ENCODE results near the gene STAT4.

Gene STAT4

GRCh38 chr2:191176305-191176704, 25.5 kb upstream of the STAT4 start:
- no peak for DNase-seq (ENCODE audit: low read depth)

DNA sequence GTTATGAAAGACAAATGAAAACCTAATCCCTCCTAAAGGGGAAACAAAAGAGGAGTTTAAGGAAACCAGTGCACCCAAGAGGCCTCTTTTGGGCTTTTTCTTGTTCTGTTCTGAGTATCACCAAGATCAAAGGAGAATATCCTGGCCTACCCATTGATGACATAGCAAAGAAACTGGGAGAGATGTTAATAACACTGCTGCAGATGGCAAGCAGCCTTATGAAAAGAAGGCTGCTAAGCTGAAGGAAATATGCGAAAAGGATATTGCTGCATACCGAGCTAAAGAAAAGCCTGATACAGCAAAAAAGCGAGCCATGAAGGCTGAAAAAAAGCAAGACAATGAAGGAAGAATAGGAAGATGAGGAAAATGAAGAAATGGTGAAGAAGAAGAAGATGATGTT, 23.6 kb upstream of the STAT4 start:
- DNase-seq (ENCODE audit: low read depth): no peak

GRCh38 chr2:191173206-191173605, 22.4 kb upstream of the STAT4 start:
- no peak for DNase-seq (ENCODE audit: low read depth)

DNA sequence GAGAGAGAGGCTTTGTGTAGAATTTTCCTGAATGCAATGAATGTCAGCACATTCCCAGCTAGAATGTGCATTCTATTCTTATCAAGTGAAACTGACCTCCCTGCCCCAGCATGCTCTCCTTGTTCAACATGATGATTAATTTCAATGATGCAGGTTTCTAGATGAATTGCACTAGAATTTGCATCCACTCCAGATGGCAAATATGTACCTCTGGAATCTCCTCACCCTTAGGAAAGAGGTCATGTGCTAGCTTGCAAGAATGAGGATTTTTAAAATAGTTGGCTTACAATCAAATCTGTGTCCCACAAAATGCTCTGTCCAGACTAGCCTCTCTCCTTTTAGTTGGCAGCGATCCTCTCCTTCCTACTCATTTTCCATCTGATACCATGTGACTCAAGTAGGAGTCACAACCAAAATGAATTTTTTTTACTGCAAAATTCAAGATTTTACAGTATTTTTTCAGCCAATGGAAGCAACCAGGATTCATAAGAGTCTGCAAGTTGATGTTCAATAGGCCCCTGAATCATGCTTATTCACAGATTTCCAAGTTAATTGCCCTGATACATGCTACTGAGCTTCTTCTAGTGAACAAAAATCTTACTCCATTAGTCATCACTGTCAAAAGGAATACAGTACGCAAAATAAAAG, 21.0 kb upstream of the STAT4 start:
- DNase-seq (ENCODE audit: low read depth): no peak

- DNase-seq (ENCODE audit: low read depth): no peak
Observed at GRCh38 chr2:191171286-191171685, 20.5 kb upstream of the STAT4 start.

DNA sequence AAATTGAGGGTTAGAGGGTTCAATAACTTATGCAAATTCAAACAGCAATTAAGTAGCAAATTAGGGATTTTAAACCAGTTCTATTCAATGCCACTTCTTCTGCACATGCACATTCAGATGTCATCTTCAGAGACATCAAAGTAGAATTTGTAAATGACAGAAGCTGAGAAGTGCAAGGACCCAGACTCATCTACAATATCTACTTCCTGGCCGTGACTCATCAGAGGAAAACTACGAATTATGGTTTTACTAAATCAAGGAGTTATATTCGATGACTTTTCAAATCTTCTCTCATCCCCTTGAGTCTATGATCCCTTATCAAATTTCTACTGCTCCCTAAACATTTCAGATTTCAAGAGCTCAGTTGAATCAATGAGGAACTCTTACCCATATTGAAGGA, 20.0 kb upstream of the STAT4 start:
- no peak for DNase-seq (ENCODE audit: low read depth)

- no peak for DNase-seq (ENCODE audit: low read depth)
Observed at GRCh38 chr2:191170301-191170636, 19.5 kb upstream of the STAT4 start.

GRCh38 chr2:191169456-191170300, 18.9 kb upstream of the STAT4 start:
- no peak for DNase-seq (ENCODE audit: low read depth)

DNA sequence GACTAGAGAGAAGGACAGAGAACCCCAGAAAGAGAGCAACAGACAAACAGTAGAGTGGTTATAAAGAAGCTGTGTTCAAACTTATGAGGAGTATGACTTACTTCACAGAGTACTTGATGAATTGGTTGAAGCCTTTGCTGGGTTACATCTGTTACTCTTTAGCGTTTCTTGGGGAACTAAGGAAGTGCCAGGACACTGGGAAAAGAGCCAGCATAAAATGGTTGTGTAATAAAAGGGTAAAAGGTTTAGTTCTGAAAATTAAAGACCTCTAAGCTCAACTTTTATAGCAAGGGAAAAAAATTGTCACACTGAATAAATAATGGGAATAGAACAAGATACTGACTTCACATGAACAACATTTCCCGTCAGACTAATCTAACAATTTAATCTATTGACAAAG, 17.0 kb upstream of the STAT4 start:
- no peak for DNase-seq (ENCODE audit: low read depth)

DNA sequence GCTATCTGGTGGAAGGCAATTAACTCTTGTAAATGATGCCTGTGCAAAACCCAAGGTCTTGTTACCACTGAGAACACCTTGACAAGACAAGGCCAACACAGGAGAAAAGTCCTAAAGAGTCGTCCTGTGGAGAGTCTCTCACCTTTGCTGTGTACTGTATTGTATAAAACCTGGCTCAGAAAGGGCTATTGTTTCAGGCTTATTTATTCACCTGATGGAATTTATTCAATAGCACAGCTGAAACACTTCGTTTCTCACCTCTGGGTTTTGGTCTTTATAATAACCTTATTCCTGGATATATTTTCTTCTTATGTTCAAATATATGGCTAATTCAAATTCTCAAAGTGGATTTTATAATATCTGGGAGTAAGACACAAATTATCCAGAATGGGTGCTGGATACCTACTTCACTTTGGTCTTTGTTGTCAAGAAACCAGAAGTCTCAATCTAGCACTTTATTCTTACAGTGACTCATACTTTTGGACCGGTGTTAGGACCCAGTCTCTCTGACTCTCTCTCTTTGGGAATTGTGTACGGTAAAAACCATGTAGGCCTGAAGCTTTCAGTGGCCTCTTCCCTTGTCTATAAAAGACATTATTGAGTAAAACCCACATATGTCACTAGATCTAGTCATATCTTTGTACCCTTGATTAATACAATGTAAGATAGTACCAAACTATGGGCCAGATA, 16.1 kb upstream of the STAT4 start:
- no peak for DNase-seq (ENCODE audit: low read depth)

DNA sequence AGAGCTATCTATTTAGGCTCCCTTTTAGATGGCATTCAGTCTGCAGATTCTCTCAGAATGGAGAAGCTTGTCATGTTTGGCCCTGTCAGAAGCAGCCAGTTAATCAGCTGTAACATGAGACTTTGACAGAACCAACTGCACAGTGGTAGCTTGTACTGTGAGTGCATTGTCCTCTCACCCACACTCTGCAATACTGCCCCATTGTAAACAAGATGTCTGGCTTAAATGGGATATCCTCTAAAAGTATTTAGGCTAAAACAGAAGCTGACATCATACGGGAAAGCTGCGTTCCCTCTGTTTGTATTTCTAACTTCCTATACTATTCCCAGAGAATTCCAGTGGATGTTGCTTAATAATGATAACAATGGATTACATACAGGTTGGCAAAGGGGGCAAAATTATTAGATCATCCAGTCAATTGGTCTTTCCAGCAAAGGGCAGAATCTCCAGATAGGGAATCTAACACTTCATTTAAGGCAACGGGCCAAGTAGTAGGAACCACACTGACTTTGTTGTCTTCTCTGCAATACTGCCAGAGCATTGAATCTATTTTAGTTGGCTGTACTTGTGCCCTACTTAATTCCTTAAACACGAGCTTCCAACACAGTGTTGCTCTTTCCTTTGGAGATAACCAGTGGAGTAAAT, 15.4 kb upstream of the STAT4 start:
- DNase-seq (ENCODE audit: low read depth): no peak

- no peak for DNase-seq (ENCODE audit: low read depth)
Observed at GRCh38 chr2:191165176-191165643, 14.4 kb upstream of the STAT4 start.

GRCh38 chr2:191158747-191159146, 8.0 kb upstream of the STAT4 start:
- DNase-seq (ENCODE audit: low read depth): no peak

GRCh38 chr2:191158193-191158592, 7.4 kb upstream of the STAT4 start:
- DNase-seq (ENCODE audit: low read depth): no peak

- DNase-seq (ENCODE audit: low read depth): no peak
Observed at GRCh38 chr2:191155608-191156071, 4.8 kb upstream of the STAT4 start.

GRCh38 chr2:191153716-191154115, 2.9 kb upstream of the STAT4 start:
- DNase-seq (ENCODE audit: low read depth): no peak

GRCh38 chr2:191152482-191153240, 1.9 kb upstream of the STAT4 start:
- DNase-seq (ENCODE audit: low read depth): no peak

- DNase-seq (ENCODE audit: low read depth): no peak
Observed at GRCh38 chr2:191151331-191151730, 537 bp upstream of the STAT4 start.

DNA sequence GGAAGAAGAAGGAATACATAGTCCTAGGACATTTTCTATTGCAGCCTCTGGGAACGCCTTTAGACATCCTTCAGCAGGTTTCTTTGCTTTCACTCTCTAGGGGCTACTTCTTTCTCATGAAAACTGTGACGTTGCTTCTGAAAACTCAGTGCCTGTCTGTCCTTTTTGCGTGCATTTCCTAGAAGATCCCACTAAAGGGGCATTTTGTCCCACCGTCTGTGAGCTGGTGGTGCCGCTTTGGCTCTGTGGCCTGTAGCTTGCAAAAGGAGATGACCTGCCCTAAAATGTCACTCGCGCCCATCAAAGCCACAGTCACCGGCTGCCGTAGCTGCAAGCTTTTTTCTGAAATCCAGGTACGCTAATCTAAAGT, 579 bp downstream of the STAT4 start:
- DNase-seq (ENCODE audit: low read depth): peak; percentile 9

DNA sequence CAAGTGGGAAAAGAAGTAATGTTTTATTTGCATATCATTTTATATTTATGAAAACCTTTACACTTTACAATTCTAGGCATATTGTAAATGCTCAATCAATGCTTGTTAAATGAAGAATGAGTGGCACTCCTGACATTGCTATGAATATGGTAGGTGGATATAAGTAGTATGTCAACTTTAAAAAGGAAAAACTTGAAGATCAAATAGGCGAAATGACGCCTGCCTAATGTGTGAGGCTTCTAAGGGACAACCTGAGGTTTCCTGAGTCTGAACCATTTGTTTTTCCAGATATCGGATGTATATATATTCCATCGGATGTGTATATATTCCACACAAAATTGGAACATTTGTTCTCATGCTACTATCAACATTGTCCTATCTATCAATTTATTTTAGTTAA, 1.4 kb downstream of the STAT4 start:
- no peak for DNase-seq (ENCODE audit: low read depth)

- DNase-seq (ENCODE audit: low read depth): no peak
Observed at GRCh38 chr2:191148791-191149190, 2.0 kb downstream of the STAT4 start.

- no peak for DNase-seq (ENCODE audit: low read depth)
Observed at GRCh38 chr2:191148281-191148680, 2.5 kb downstream of the STAT4 start.

Data from stimulated activated CD8-positive, alpha-beta memory T cell treated with anti-CD3 and anti-CD28 coated beads, Interleukin-15, amount 100 ng/mL, for 24 hours (primary cell).